GM12878 (cell line): ENCODE results near the gene PKNOX1. TPM values are rescaled to one million over a fixed set of nuclear protein-coding genes. Genes with fewer than 3 reads are reported as not detected.

ENCODE experiments used
- ATAC-seq: fragments of 200-7000 bp; cut with Tn5 transposase; 3 replicates; pipeline ENCODE4 v1.9.1; 2020; ENCODE audit warnings: mild to moderate bottlenecking, moderate library complexity
- BruUV-seq: library from RNA; stranded (reverse); fragments of 400-500 nt; replicated peaks from 2 replicates; lab custom pipeline; 2021; lab: Mats Ljungman, UMichigan
- CTCF ChIA-PET: fragments of 300-600 bp; sonication (Branson Sonifier 250); formaldehyde crosslinking; extraction: SDS; loops from one replicate; lab custom pipeline; 2021; ENCODE audit warnings: inconsistent platforms; lab: Yijun Ruan, JAX
- POLR2A ChIA-PET: fragments of 350-600 bp; formaldehyde crosslinking; extraction: SDS; loops from one replicate; lab custom pipeline; 2021; ENCODE audit warnings: inconsistent platforms; lab: Charles Lee
- RAD21 ChIA-PET: fragments of 300-600 bp; sonication (Branson Sonifier 250); formaldehyde crosslinking; loops from one replicate; lab custom pipeline; 2023; ENCODE audit warnings: antibody characterized with exemption; ENCODE audit not compliant: unreplicated experiment; lab: Charles Lee
- SMC1A ChIA-PET: fragments of 300-600 bp; sonication (Branson Sonifier 250); formaldehyde crosslinking; loops from one replicate; lab custom pipeline; 2023; ENCODE audit not compliant: unreplicated experiment, uncharacterized antibody; lab: Charles Lee
- DNase-seq: peaks from one replicate; pipeline ENCODE4 v3.0.0-alpha.2; 2011; ENCODE audit warnings: low read depth, low spot score
- FAIRE-seq: peaks from 3 replicates; lab custom pipeline; 2011; peaks lifted over from hg19 to GRCh38; lab: Jason Lieb, UNC
- H2AFZ ChIP-seq: 2 replicates; pipeline ENCODE4 v1.6.0; 2011; ENCODE audit warnings: low read depth, low read length, control low read depth; ENCODE audit not compliant: control insufficient read depth
- H3K27ac ChIP-seq: 2 replicates; pipeline ENCODE4 v1.5.1; 2011; ENCODE audit warnings: control low read depth; ENCODE audit not compliant: control insufficient read depth, insufficient read depth
- H3K27me3 ChIP-seq, 2 experiments: replicated peaks in 1 of 2; 2 replicates each; pipeline versions ENCODE4 v1.6.0 to v1.6.1; 2011; ENCODE audit warnings: low read length in 1 of 2; ENCODE audit not compliant: control insufficient read depth in 2 of 2, insufficient read depth in 2 of 2
- H3K36me3 ChIP-seq, 2 experiments: 2 replicates each; pipeline ENCODE4 v1.5.1; 2011; ENCODE audit warnings: low read length in 1 of 2; ENCODE audit not compliant: control insufficient read depth in 2 of 2, insufficient read depth in 2 of 2
- H3K4me1 ChIP-seq: 2 replicates; pipeline ENCODE4 v1.6.1; 2011; ENCODE audit warnings: mild to moderate bottlenecking, low read length, moderate library complexity, mixed read lengths; ENCODE audit not compliant: control insufficient read depth, insufficient read depth
- H3K4me2 ChIP-seq: 2 replicates; pipeline ENCODE4 v1.6.0; 2011; ENCODE audit warnings: control low read depth; ENCODE audit not compliant: control insufficient read depth, insufficient read depth
- H3K4me3 ChIP-seq: fragments of 200-600 bp; sonication (generic); 2 replicates; pipeline ENCODE4 v1.5.1; 2016
- H3K79me2 ChIP-seq: 2 replicates; pipeline ENCODE4 v1.6.0; 2011; ENCODE audit warnings: low read length; ENCODE audit not compliant: control insufficient read depth, insufficient read depth
- H3K9ac ChIP-seq: 2 replicates; pipeline ENCODE4 v1.8.0; 2011; ENCODE audit warnings: low read length, control low read depth, mixed read lengths; ENCODE audit not compliant: control insufficient read depth, insufficient read depth
- H3K9me3 ChIP-seq: replicated peaks from 3 replicates; pipeline ENCODE4 v1.5.1; 2011; ENCODE audit warnings: mild to moderate bottlenecking, low read length; ENCODE audit not compliant: control insufficient read depth, insufficient read depth
- H4K20me1 ChIP-seq: 2 replicates; pipeline ENCODE4 v1.6.0; 2011; ENCODE audit not compliant: control insufficient read depth, insufficient read depth
- BRCA1 ChIP-seq: IDR thresholded peaks from 2 replicates; pipeline ENCODE4 v1.6.1; 2011; ENCODE audit warnings: low read depth, low read length, improper control_type of control experiment
- CBX3 ChIP-seq: fragments of 200-600 bp; sonication (generic); IDR thresholded peaks from 2 replicates; pipeline ENCODE4 v1.6.1; 2016; ENCODE audit warnings: low read depth, borderline replicate concordance
- CHD1 ChIP-seq: IDR thresholded peaks from 2 replicates; pipeline ENCODE4 v1.6.1; 2012; ENCODE audit warnings: low read depth, low read length, improper control_type of control experiment
- MEF2B ChIP-seq: fragments of 450-650 bp; IDR thresholded peaks from 2 replicates; pipeline ENCODE4 v1.6.1; 2018; ENCODE audit warnings: mild to moderate bottlenecking, moderate library complexity; ENCODE audit not compliant: partially characterized antibody, poor library complexity, severe bottlenecking
- PML ChIP-seq: IDR thresholded peaks from 2 replicates; pipeline ENCODE4 v1.6.1; 2012; ENCODE audit warnings: low read length, inconsistent platforms
- POLR2AphosphoS5 ChIP-seq: IDR thresholded peaks from 2 replicates; pipeline ENCODE4 v1.6.1; 2011; ENCODE audit warnings: mild to moderate bottlenecking, low read length, inconsistent platforms
- SMARCA5 ChIP-seq: fragments of 450-650 bp; IDR thresholded peaks from 2 replicates; pipeline ENCODE4 v1.6.1; 2017; ENCODE audit warnings: mild to moderate bottlenecking
- SMC3 ChIP-seq: IDR thresholded peaks from 2 replicates; pipeline ENCODE4 v1.6.1; 2011; ENCODE audit warnings: low read length, improper control_type of control experiment, borderline replicate concordance
- SPI1 ChIP-seq: IDR thresholded peaks from 2 replicates; pipeline ENCODE4 v1.6.1; 2011; ENCODE audit warnings: low read depth, mild to moderate bottlenecking, low read length, moderate library complexity, borderline replicate concordance; ENCODE audit not compliant: insufficient read depth
- SRF ChIP-seq, 2 experiments: IDR thresholded peaks; 2 replicates each; pipeline ENCODE4 v1.6.1; 2011; ENCODE audit warnings: low read depth in 2 of 2, low read length in 2 of 2, mild to moderate bottlenecking in 1 of 2, moderate library complexity in 1 of 2
- ZBED1 ChIP-seq: IDR thresholded peaks from 2 replicates; pipeline ENCODE4 v1.6.1; 2016; ENCODE audit warnings: borderline replicate concordance
- ZNF274 ChIP-seq: IDR thresholded peaks from one replicate; pipeline ENCODE4 v1.8.0; 2011; ENCODE audit not compliant: insufficient read length, insufficient read depth
- WGBS: methylation state at CpG from one replicate; pipeline ENCODE4 v1.1.6; 2016; ENCODE audit warnings: low lambda C conversion rate; ENCODE audit not compliant: insufficient replicate concordance, insufficient coverage; ENCODE audit errors: missing lambda C conversion rate; 5-methylcytosine and 5-hydroxymethylcytosine counted together
- in situ Hi-C: fragments of 300-500 bp; cut with MboI; formaldehyde crosslinking; loops from 9 replicates; pipeline ENCODE4 v1.14.3; 2018; ENCODE audit warnings: mixed read lengths
- intact Hi-C: fragments of 100-400 bp; cut with micrococcal nuclease; formaldehyde crosslinking; loops from one replicate; pipeline ENCODE4 v1.14.2; 2022; ENCODE audit not compliant: unreplicated experiment
- polyA plus RNA-seq, 11 experiments: library from polyadenylated mRNA; depleted of rRNA in 4 of 11; unstranded in 6 of 11; stranded (reverse) in 5 of 11; fragments of >200 nt; fragmentation: Nextera tagmentation in 4 of 11; fragmentation: Illumina TruSeq in 1 of 11; extraction: Ambion mirVana in 4 of 11; extraction: Trizol in 1 of 11; gene quantifications; 1 replicate in 1 of 11; 2 replicates in 10 of 11; pipeline versions ENCODE4 v1.2.1 to v1.2.3, GENCODE V29; 2011 to 2016; ENCODE audit warnings: inconsistent platforms in 2 of 11, missing spikeins in 2 of 11, low read depth in 1 of 11
- total RNA-seq, 4 experiments: library from RNA; depleted of rRNA in 3 of 4; stranded (reverse); fragments of >200 nt in 3 of 4; fragmentation: Illumina TruSeq in 1 of 4; extraction: Trizol in 1 of 4; gene quantifications; 2 replicates each; pipeline versions ENCODE4 v1.2.1 to v1.2.3, GENCODE V29; 2013 to 2021
- TF ChIP-seq, protein P1 (sequence below): IDR thresholded peaks from 2 replicates; pipeline ENCODE4 v1.6.1; 2012; ENCODE audit warnings: low read length, inconsistent platforms

PKNOX1 gene
- total and polyA plus RNA-seq, 10 of the 15 experiments (the other 5 are each of a cell fraction or from before 2014, with no cell fraction given): 6.9 to 23.7 (median 13.2) TPM

DNA sequence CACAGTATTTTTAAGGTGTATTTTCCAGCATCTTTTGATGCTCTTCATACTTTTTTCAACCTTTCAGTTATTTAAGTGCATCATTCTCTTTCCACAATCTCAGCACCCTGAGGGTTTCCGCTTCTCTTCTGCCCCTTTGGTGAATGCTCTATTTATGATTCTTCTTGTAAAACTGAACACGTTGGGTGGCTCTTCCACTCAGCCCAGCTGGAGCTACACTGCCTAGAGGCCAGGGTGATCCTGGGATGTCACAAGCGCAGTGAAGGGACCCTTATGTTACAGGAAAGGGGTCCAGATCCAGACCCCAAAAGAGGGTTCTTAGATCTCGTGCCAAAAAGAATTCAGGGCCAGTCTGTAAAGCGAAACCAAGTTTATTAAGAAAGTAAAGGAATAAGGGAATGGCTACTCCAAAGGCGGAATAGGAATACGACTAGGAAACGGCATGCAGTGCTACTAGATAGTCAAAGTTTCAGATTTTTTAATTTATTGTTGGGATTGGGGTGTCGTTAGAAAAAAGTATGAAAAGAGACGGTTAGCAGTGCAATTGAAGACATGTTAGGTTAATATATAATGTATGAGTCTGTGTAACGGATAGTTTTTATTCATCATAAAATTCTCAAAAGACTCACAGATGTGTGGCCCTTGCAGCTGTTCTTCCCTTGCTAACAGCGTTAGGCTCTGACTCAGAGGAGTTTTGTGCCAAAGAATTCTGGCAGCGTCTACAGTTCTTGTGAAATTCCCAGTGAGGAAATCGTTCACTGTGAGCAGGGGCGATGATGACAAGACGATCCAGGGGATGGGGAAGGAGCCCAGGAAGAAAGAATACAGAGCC is 34.6 kb upstream of the PKNOX1 start:
- H3K27me3 ChIP-seq: no peaks in the 10 kb centered on the region
- no peak overlapping the region for H3K4me3 ChIP-seq
- no peaks in the 10 kb centered on the region for H3K79me2 ChIP-seq
- H4K20me1 ChIP-seq: no peaks in the 10 kb centered on the region
- FAIRE-seq (no peak), ATAC-seq (no peak), DNase-seq (no peak)
- RAD21 ChIA-PET: no interaction called here
- CTCF ChIA-PET: no interaction called here
- in situ Hi-C loops: loop anchor here (10.0 kb wide), 1 partner anchor 715 kb away; the partner anchor contains the start of genes HSF2BP and RRP1B
- 74% methylated on average over 16 of the region's 16 CpGs for WGBS
- H3K4me1 ChIP-seq: peaks cover 11% of the 10 kb centered on the region
- POLR2A ChIA-PET: no interaction called here
- no peak overlapping the region for H3K27ac ChIP-seq
- H3K36me3 ChIP-seq: no peaks in the 10 kb centered on the region
- BruUV-seq: no TSS peak
- H3K4me2 ChIP-seq: no peak overlapping the region
- H3K9me3 ChIP-seq: no peaks in the 10 kb centered on the region; the same call in 2 of the 3 replicates
- intact Hi-C loops: no loop called here
- H2AFZ ChIP-seq: no peak overlapping the region
- no peak overlapping the region for H3K9ac ChIP-seq
- TF ChIP-seq SMARCA5 (no peak), PML (no peak), POLR2AphosphoS5 (no peak)
- TF ChIP-seq, all 136 proteins: peak for 0
- SMC1A ChIA-PET: no interaction called here

DNA sequence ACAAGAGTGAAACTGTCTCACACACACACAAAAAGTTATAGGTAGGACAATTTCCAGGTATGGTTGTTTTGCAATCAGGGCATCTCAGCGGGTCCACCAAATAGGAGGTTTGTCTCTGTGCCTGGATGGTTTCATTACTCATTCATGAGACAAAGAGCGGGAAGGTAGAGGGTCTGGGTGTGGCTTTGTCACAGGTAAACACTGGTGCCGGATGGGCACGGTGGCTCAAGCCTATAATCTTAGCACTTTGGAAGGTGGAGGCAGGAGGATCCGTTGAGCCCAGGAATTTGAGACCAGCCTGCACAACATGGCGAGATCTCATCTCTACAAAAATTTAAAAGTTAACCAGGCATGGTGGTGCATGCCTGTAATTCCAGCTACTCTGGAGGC is 32.7 kb upstream of the PKNOX1 start:
- H3K9me3 ChIP-seq: no peaks in the 10 kb centered on the region; the same call in 2 of the 3 replicates
- in situ Hi-C loops (no loop called here), intact Hi-C loops (no loop called here)
- no peak overlapping the region for H3K4me2 ChIP-seq
- H3K27ac ChIP-seq: no peak overlapping the region
- H2AFZ ChIP-seq: no peak overlapping the region
- no peak overlapping the region for H3K9ac ChIP-seq
- ChIA-PET CTCF (no interaction called here), RAD21 (no interaction called here), POLR2A (no interaction called here), SMC1A (no interaction called here)
- no peaks in the 10 kb centered on the region for H3K27me3 ChIP-seq
- no peaks in the 10 kb centered on the region for H3K79me2 ChIP-seq
- whole genome bisulfite sequencing: 62% methylated on average over 6 of the region's 6 CpGs
- peaks cover 11% of the 10 kb centered on the region for H3K4me1 ChIP-seq
- no peak for DNase-seq
- no peak for FAIRE-seq
- BruUV-seq: no TSS peak
- no peaks in the 10 kb centered on the region for H3K36me3 ChIP-seq
- H3K4me3 ChIP-seq: no peak overlapping the region
- no peak for ATAC-seq
- no peaks in the 10 kb centered on the region for H4K20me1 ChIP-seq
- TF ChIP-seq CBX3 (no peak), CHD1 (no peak), SPI1 (no peak), SRF (IDR thresholded peaks at IDR 0.05; ENCODE audit: low read depth in 2 of 2, low read length in 2 of 2) (no peak), ZBED1 (no peak), MEF2B (no peak), SMC3 (no peak), BRCA1 (no peak), ZNF274 (no peak)
- TF ChIP-seq, protein P1, sequence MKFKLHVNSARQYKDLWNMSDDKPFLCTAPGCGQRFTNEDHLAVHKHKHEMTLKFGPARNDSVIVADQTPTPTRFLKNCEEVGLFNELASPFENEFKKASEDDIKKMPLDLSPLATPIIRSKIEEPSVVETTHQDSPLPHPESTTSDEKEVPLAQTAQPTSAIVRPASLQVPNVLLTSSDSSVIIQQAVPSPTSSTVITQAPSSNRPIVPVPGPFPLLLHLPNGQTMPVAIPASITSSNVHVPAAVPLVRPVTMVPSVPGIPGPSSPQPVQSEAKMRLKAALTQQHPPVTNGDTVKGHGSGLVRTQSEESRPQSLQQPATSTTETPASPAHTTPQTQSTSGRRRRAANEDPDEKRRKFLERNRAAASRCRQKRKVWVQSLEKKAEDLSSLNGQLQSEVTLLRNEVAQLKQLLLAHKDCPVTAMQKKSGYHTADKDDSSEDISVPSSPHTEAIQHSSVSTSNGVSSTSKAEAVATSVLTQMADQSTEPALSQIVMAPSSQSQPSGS: no peak
